DND-41 (cell line): ENCODE data around the gene HMX1.

Experiments used
- ATAC-seq: fragments of 200-7000 bp; cut with Tn5 transposase; 3 replicates; pipeline ENCODE4 v1.9.1; 2021; ENCODE audit warnings: low read depth; ENCODE audit not compliant: insufficient read depth
- DNase-seq: peaks from one replicate; pipeline ENCODE4 v3.0.0-alpha.2; 2020
- H2AFZ ChIP-seq: 2 replicates; pipeline ENCODE4 v1.6.0; 2012; ENCODE audit warnings: low read depth, low read length
- H3K27ac ChIP-seq: 2 replicates; pipeline ENCODE4 v1.5.1; 2012; ENCODE audit warnings: low read length, inconsistent platforms
- H3K27me3 ChIP-seq: fragments of 200-600 bp; sonication (generic); 2 replicates; pipeline ENCODE4 v1.6.0; 2012; ENCODE audit warnings: low read length, mild to moderate bottlenecking, inconsistent platforms; ENCODE audit not compliant: insufficient read depth, poor library complexity
- H3K36me3 ChIP-seq: 2 replicates; pipeline ENCODE4 v1.5.1; 2012; ENCODE audit warnings: low read length, inconsistent platforms; ENCODE audit not compliant: insufficient read depth
- H3K4me1 ChIP-seq: 2 replicates; pipeline ENCODE4 v1.5.1; 2012; ENCODE audit warnings: mild to moderate bottlenecking, low read length; ENCODE audit not compliant: insufficient read depth
- H3K4me2 ChIP-seq: 2 replicates; pipeline ENCODE4 v1.6.0; 2012; ENCODE audit warnings: mild to moderate bottlenecking, moderate library complexity, low read length, inconsistent platforms; ENCODE audit not compliant: insufficient read depth
- H3K4me3 ChIP-seq, 2 experiments: fragments of 200-600 bp in 1 of 2; shearing (Covaris generic) in 1 of 2; 2 replicates each; pipeline ENCODE4 v1.5.1; 2012 to 2016; ENCODE audit warnings: inconsistent platforms in 2 of 2, low read length in 2 of 2, mild to moderate bottlenecking in 2 of 2, low read depth in 1 of 2, moderate library complexity in 1 of 2
- H3K79me2 ChIP-seq: 2 replicates; pipeline ENCODE4 v1.6.0; 2012; ENCODE audit warnings: low read length, inconsistent platforms; ENCODE audit not compliant: insufficient read depth
- H3K9ac ChIP-seq: 2 replicates; pipeline ENCODE4 v1.6.0; 2012; ENCODE audit warnings: low read depth, mild to moderate bottlenecking, inconsistent platforms, low read length, moderate library complexity
- H3K9me3 ChIP-seq: 2 replicates; pipeline ENCODE4 v1.5.1; 2012; ENCODE audit warnings: low read length, moderate library complexity, mild to moderate bottlenecking, inconsistent platforms; ENCODE audit not compliant: insufficient read depth, severe bottlenecking
- H4K20me1 ChIP-seq: 2 replicates; pipeline ENCODE4 v1.6.0; 2012; ENCODE audit warnings: low read length; ENCODE audit not compliant: insufficient read depth
- CTCF ChIP-seq: IDR thresholded peaks from 2 replicates; pipeline ENCODE4 v1.5.1; 2012; ENCODE audit warnings: borderline replicate concordance, low read length, moderate library complexity, mild to moderate bottlenecking; ENCODE audit not compliant: poor library complexity, severe bottlenecking; ENCODE audit errors: extremely low read depth
- EZH2 ChIP-seq: IDR thresholded peaks from 3 replicates; pipeline ENCODE4 v1.6.1; 2012; ENCODE audit warnings: borderline replicate concordance, low read depth, mild to moderate bottlenecking, moderate library complexity, low read length, inconsistent platforms; ENCODE audit not compliant: severe bottlenecking

The HMX1 gene

GRCh38 chr4:8857766-8858700 lies 13.6 kb downstream of the HMX1 start:
- ATAC-seq (no peak), DNase-seq (no peak)
- TF ChIP-seq EZH2 (no peak), CTCF (no peak)
- H3K4me1 ChIP-seq = no peaks in the 10 kb centered on the region
- H3K4me3 ChIP-seq = no peak overlapping the region
- peaks cover 3% of the 10 kb centered on the region; the same call in 1 of the 2 replicates for H4K20me1 ChIP-seq
- H2AFZ ChIP-seq = no peak overlapping the region
- no peak overlapping the region for H3K9ac ChIP-seq
- no peak overlapping the region for H3K27ac ChIP-seq
- no peaks in the 10 kb centered on the region for H3K36me3 ChIP-seq
- no peaks in the 10 kb centered on the region for H3K79me2 ChIP-seq
- H3K27me3 ChIP-seq = peaks cover 19% of the 10 kb centered on the region
- H3K9me3 ChIP-seq = no peaks in the 10 kb centered on the region
- H3K4me2 ChIP-seq = no peak overlapping the region

GRCh38 chr4:8856835-8857621 lies 14.6 kb downstream of the HMX1 start:
- no peak for ATAC-seq
- Histone ChIP-seq H3K4me1 (no peaks in the 10 kb centered on the region), H3K27me3 (peaks cover 19% of the 10 kb centered on the region)

GRCh38 chr4:8855818-8856245 lies 15.8 kb downstream of the HMX1 start:
- Histone ChIP-seq H3K4me3 (no peak overlapping the region), H4K20me1 (peaks cover 3% of the 10 kb centered on the region; the same call in 1 of the 2 replicates), H3K4me1 (no peaks in the 10 kb centered on the region), H3K27me3 (peaks cover 19% of the 10 kb centered on the region), H3K4me2 (no peak overlapping the region), H3K27ac (no peak overlapping the region), H3K36me3 (no peaks in the 10 kb centered on the region), H3K9me3 (no peaks in the 10 kb centered on the region), H3K9ac (no peak overlapping the region), H2AFZ (no peak overlapping the region), H3K79me2 (no peaks in the 10 kb centered on the region)
- DNase-seq (no peak), ATAC-seq (no peak)
- TF ChIP-seq EZH2 (no peak), CTCF (no peak)

More at GRCh38 chr4:8856835-8857621, 14.6 kb downstream of the HMX1 start:
- H2AFZ ChIP-seq = no peak overlapping the region
- no peak overlapping the region for H3K4me2 ChIP-seq
- H3K4me3 ChIP-seq = no peak overlapping the region
- peaks cover 3% of the 10 kb centered on the region; the same call in 1 of the 2 replicates for H4K20me1 ChIP-seq
- no peak overlapping the region for H3K9ac ChIP-seq
- TF ChIP-seq CTCF = no peak
- no peak for TF ChIP-seq EZH2
- no peaks in the 10 kb centered on the region for H3K9me3 ChIP-seq
- DNase-seq = no peak
- H3K27ac ChIP-seq = no peak overlapping the region
- H3K36me3 ChIP-seq = no peaks in the 10 kb centered on the region
- no peaks in the 10 kb centered on the region for H3K79me2 ChIP-seq
